Esophagus muscularis mucosa (tissue), 4 donors: ENCODE data around the gene CTF1. TPM values are rescaled to one million over a fixed set of nuclear protein-coding genes. Genes with fewer than 3 reads are reported as not detected.

Experiments
- DNase-seq: peaks from one replicate; pipeline ENCODE4 v3.0.0-alpha.2; 2017; ENCODE audit errors: extremely low spot score
- H3K27ac ChIP-seq, 4 donors: fragments of 200-600 bp; sonication (generic); replicated peaks in 1 of 4; 1 replicate in 3 of 4; 2 replicates in 1 of 4; pipeline ENCODE4 v1.5.1; 2016 to 2019; ENCODE audit warnings: mild to moderate bottlenecking in 1 of 4
- H3K27me3 ChIP-seq, 4 donors: fragments of 200-600 bp; sonication (generic); one replicate each; pipeline versions ENCODE4 v1.5.1 to v1.6.0; 2016 to 2019
- H3K36me3 ChIP-seq, 4 donors: fragments of 200-600 bp; sonication (generic); one replicate each; pipeline ENCODE4 v1.5.1; 2016 to 2019
- H3K4me1 ChIP-seq, 4 donors: fragments of 200-600 bp; sonication (generic); one replicate each; pipeline ENCODE4 v1.5.1; 2016 to 2019
- H3K4me3 ChIP-seq, 4 donors: fragments of 200-600 bp; sonication (generic); 1 replicate in 2 of 4; 2 replicates in 2 of 4; pipeline ENCODE4 v1.5.1; 2016 to 2019; ENCODE audit warnings: mild to moderate bottlenecking in 4 of 4, moderate library complexity in 1 of 4
- H3K9me3 ChIP-seq, 4 donors: fragments of 200-600 bp; sonication (generic); 1 replicate in 3 of 4; 2 replicates in 1 of 4; pipeline ENCODE4 v1.5.1; 2016 to 2019
- EP300 ChIP-seq: sonication (generic); formaldehyde crosslinking; IDR thresholded peaks from one replicate; pipeline ENCODE4 v1.6.1; 2017; ENCODE audit warnings: antibody characterized with exemption
- POLR2A ChIP-seq: fragments of 450-650 bp; IDR thresholded peaks from one replicate; pipeline ENCODE4 v1.6.1; 2017; ENCODE audit warnings: antibody characterized with exemption, moderate library complexity, mild to moderate bottlenecking, low read depth
- POLR2AphosphoS5 ChIP-seq, 2 donors: sonication (generic); formaldehyde crosslinking; IDR thresholded peaks; one replicate each; pipeline ENCODE4 v1.6.1; 2017; ENCODE audit warnings: antibody characterized with exemption in 2 of 2
- WGBS: methylation state at CpG from one replicate; pipeline ENCODE4 v1.1.5; 2018; 5-methylcytosine and 5-hydroxymethylcytosine counted together
- intact Hi-C: fragments of 100-400 bp; cut with DNase I; formaldehyde crosslinking; loops from one replicate; pipeline ENCODE4 v1.15.1; 2023
- total RNA-seq, 4 donors: library from RNA; depleted of rRNA; stranded (reverse); fragments of >200 nt; gene quantifications; one replicate each; pipeline versions ENCODE4 v1.1.0 to v1.2.1, GENCODE V29; 2016
- TF ChIP-seq, protein P1 (sequence below), 3 experiments: fragments of 200-600 bp in 2 of 3; fragments of 450-650 bp in 1 of 3; sonication (generic) in 2 of 3; IDR thresholded peaks; one replicate each; pipeline ENCODE4 v1.5.1; 2017 to 2019; ENCODE audit warnings: antibody characterized with exemption in 3 of 3, mild to moderate bottlenecking in 2 of 3, moderate library complexity in 1 of 3

Gene CTF1
- total RNA-seq, 4 donors from 2014 or later: 6.2 to 18.8 (median 10.9) TPM

DNA sequence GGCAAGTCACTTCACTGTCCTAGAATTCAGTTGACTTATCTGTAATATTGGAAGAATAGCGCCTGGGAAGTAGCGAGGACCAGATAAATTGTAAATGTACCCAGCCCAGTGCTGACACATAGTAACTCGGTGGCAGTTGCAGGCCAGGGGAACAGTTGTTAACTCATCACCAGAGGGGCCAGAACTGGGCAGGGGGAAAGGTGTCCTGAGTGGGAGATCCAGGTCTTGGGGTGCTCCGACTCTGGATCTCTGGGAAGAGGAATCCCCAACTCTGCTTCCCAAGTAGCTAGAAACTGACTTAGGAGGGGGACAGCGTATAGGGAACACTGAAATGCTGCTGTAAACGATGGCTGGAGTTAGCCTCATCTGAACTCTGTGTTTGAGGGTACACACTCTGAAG is 25.5 kb upstream of the CTF1 start:
- peaks cover 0 to 4% (median 2%) of the 10 kb centered on the region in 4 donors for H3K36me3 ChIP-seq
- WGBS: 93% methylated on average over 6 of the region's 6 CpGs
- H3K4me1 ChIP-seq: peaks cover 6 to 19% (median 12%) of the 10 kb centered on the region in 4 donors
- no peaks in the 10 kb centered on the region for H3K27me3 ChIP-seq
- H3K9me3 ChIP-seq: no peaks in the 10 kb centered on the region
- no peak overlapping the region for H3K27ac ChIP-seq
- no peak overlapping the region for H3K4me3 ChIP-seq
- intact Hi-C loops: no loop called here
- TF ChIP-seq EP300 (no peak), POLR2AphosphoS5 (IDR thresholded peaks at IDR 0.05) (no peak), POLR2A (no peak)
- TF ChIP-seq, protein P1, sequence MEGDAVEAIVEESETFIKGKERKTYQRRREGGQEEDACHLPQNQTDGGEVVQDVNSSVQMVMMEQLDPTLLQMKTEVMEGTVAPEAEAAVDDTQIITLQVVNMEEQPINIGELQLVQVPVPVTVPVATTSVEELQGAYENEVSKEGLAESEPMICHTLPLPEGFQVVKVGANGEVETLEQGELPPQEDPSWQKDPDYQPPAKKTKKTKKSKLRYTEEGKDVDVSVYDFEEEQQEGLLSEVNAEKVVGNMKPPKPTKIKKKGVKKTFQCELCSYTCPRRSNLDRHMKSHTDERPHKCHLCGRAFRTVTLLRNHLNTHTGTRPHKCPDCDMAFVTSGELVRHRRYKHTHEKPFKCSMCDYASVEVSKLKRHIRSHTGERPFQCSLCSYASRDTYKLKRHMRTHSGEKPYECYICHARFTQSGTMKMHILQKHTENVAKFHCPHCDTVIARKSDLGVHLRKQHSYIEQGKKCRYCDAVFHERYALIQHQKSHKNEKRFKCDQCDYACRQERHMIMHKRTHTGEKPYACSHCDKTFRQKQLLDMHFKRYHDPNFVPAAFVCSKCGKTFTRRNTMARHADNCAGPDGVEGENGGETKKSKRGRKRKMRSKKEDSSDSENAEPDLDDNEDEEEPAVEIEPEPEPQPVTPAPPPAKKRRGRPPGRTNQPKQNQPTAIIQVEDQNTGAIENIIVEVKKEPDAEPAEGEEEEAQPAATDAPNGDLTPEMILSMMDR (IDR thresholded peaks at IDR 0.05): no peak
- DNase-seq: no peak

DNA sequence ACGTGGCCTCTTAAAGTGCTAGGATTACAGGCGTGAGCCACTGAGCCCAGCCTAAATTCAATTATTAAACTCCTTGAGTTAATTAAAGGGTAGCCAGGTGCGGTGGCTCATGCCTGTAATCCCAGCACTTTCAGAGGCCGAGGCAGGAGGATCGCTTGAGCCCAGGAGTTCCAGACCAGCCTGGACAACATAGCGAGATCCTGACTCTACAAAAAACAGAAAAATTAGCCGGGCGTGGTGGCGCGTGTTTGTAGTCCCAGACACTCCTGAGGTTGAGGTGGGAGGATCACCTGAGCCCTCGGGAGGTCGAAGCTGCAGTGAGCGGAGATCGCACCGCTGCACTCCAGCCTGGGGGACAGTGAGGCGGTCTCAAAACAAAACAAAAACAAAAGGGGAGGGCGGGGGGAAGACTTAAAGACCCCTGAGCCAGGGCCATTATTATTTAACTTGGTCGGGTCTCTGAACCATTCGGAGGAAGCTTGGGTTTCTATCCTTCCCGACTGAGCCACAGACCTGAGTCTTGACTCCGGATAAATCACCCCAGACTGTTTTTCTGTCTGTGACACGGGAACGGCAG is 22.1 kb upstream of the CTF1 start:
- H3K27ac ChIP-seq: peak overlapping the region; percentile 78 to 91 (median 87)
- peaks cover 0 to 15% (median 9%) of the 10 kb centered on the region in 4 donors for H3K36me3 ChIP-seq
- DNase-seq: no peak
- no peaks in the 10 kb centered on the region for H3K9me3 ChIP-seq
- peak overlapping the region; percentile 65 to 96 (median 74) for H3K4me3 ChIP-seq
- H3K27me3 ChIP-seq: no peaks in the 10 kb centered on the region
- intact Hi-C loops: loop anchor here (2.0 kb wide), 1 partner anchor 30 kb away; no protein-coding TSS in a partner anchor
- peaks cover 20 to 38% (median 30%) of the 10 kb centered on the region in 4 donors for H3K4me1 ChIP-seq
- TF ChIP-seq POLR2A (no peak), EP300 (no peak), POLR2AphosphoS5 (IDR thresholded peaks at IDR 0.05) (no peak)
- TF ChIP-seq, protein P1 (IDR thresholded peaks at IDR 0.05): no peak
- WGBS: 26% methylated on average over 23 of the region's 23 CpGs

DNA sequence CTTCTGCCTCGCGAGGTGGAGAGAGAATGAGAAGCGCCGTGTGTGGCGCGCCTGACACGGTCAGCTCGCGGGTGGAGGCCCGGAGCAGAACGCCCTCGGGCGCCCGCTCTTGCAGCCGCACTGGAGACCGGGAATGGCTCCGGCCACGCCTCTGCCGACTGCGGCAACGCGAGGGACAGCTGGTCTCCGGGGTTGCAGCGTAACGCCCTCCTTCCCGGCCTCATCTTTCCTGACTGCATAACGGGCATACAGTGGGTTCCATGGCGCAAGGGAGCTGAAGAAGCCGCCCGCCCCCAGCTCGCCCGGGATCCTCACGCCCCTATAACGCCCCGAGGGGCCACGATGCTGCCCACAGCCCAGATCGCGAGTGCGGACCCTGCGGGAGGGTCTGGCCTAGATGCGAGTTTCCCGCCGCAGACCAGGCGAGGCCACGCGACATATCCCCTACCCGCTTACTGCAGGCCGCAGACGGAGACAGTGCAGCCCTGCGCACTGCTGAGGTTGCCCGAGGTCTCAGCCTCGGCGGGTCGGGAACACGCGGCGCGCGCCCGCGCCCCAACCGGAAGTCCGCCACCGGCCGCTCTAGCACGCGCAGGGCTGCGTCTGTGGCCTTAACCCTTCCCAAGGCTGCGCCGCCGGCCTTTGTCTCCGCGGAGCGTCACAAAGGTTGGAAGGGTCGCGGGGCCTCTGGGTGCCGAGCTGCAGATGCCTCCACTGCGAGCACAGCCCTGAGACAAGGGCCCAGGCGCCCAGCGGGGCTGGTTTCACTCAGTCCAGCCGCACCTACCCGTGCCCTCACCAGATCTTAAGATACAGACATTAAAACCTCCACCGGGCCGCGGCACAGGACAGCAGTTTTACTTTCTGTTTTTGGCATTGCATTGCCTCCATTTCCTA is 21.3 kb upstream of the CTF1 start:
- no peaks in the 10 kb centered on the region for H3K27me3 ChIP-seq
- intact Hi-C loops: loop anchor here (2.0 kb wide), 1 partner anchor 30 kb away; no protein-coding TSS in a partner anchor
- H3K4me1 ChIP-seq: peaks cover 20 to 38% (median 30%) of the 10 kb centered on the region in 4 donors
- peak overlapping the region; percentile 78 to 91 (median 87) for H3K27ac ChIP-seq
- H3K4me3 ChIP-seq: peak overlapping the region; percentile 65 to 96 (median 74)
- no peaks in the 10 kb centered on the region for H3K9me3 ChIP-seq
- TF ChIP-seq POLR2AphosphoS5 (IDR thresholded peaks at IDR 0.05): peak; percentile 89
- TF ChIP-seq POLR2A: peak; percentile 29
- TF ChIP-seq EP300: no peak
- WGBS: 0% methylated on average over 19 of the region's 85 CpGs
- peaks cover 0 to 21% (median 11%) of the 10 kb centered on the region in 4 donors for H3K36me3 ChIP-seq
- DNase-seq: peak; percentile 95

DNA sequence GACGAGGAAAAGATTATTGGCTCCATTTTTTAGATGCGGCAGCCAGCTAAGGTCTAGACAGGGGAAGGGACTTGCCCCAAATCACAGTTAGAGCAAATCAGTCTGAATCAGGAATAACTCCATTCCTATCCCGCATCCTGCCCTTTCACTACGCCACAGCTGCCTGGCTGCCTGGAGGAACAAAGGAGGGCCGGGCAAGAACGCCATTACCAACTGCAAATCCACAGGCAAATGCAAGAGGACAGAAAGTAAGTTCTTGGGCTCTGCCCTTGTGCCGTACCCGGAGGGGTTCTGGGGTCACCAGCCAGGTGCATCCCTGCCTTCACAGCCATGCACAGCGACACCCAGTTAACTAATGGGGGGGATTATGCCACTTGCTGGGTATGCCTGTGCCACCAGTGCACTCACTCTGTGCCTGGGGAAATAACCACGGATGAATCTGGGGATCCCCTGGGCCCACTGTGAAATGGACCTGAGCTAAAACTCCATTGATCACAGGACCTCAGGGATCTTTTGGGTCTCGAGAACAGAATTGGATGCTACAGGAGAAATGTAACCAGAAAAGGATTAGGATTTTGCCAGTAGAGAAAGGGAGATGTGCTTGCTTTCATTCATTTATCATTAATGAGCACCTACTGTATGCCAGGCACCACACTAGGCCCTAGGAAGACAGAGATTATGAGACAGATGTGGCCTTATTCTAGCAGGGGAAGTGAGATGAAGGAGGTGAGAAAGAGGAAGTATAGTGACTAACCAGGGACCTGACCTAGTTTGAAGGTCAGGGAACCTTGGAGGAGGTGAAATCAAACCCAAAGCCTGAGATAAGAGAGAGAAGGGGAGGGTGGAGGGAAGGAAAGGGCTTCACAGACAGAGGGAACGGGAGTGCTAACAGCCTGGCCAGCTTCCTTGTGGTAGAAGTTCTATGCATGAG is 20.3 kb upstream of the CTF1 start:
- TF ChIP-seq, protein P1 (IDR thresholded peaks at IDR 0.05): no peak
- no peak for TF ChIP-seq POLR2AphosphoS5 (IDR thresholded peaks at IDR 0.05)
- TF ChIP-seq POLR2A: no peak
- no peak for TF ChIP-seq EP300
- H3K27ac ChIP-seq: peak overlapping the region; percentile 78 to 91 (median 87)
- H3K36me3 ChIP-seq: peaks cover 0 to 32% (median 12%) of the 10 kb centered on the region in 4 donors
- DNase-seq: no peak
- intact Hi-C loops: loop anchor here (2.0 kb wide), 1 partner anchor 31 kb away; no protein-coding TSS in a partner anchor
- 7% methylated on average over 11 of the region's 12 CpGs for WGBS
- H3K9me3 ChIP-seq: no peaks in the 10 kb centered on the region
- peaks cover 20 to 38% (median 30%) of the 10 kb centered on the region in 4 donors for H3K4me1 ChIP-seq
- H3K27me3 ChIP-seq: no peaks in the 10 kb centered on the region
- H3K4me3 ChIP-seq: peak overlapping the region; percentile 65 to 96 (median 74)
